Hematopoietic multipotent progenitor cell treated with erythropoietin and hydrocortisone succinate and interleukin-3 and kit ligand, for 15 days (in vitro differentiated cells): ENCODE measurements around the gene ROGDI.

Experiments used
- DNase-seq: peaks from one replicate; pipeline ENCODE4 v3.0.0-alpha.2; 2015; ENCODE audit warnings: low spot score

ROGDI gene

DNA sequence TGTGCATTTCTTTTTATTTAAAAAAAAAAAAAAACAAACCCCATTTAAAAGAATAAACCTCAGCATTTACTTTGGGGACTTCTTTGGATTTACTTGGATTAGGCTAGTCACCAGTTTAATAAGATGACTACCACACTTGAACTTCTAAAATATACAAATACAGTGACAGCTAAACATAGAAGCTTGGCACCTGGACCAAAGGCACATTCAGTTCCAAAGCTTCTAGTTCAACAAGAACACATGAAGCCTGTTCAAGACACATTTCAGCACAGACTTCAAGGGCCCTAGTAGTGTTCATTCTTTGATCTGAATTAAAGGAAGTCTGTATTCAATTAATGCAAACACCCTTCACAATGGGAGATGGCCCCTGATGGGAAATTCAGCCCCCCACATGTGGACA lies 11.6 kb upstream of the ROGDI start:
- no peak for DNase-seq

DNA sequence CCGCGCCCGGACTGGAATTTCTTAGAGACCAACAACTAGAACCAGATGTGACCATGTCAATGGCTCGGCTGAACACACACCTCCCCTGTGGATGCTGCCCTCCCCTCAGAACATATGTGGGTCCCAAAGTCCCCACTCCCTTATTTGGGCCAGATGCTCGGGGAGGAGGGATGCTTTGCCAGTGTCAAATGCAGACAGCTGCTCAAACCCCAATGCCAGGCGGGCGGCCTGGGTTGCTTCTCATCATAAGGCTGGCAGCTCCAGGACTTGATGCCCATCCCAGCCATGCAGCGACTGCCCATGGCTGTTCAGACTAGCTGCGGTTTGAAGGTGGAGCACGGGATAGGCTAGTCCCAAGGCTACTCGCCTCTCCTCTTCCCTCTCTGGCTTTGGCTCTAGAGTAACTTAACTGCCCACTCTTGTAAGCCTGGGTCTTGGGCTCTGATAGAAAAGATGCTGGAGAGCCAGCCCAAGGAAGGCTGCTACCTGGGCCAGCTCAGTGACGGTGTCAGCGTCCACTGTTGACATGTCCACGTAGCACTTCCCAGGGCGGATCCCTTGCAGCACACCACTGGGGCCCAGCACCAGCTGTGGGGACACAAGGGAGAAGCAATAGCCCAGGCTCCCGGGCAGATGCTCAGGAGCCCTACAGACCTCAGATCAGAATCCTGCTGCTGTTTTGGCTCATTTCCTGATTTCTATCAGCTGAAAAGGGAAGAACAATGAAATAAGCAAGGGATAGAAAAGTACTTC lies 11.0 kb upstream of the ROGDI start:
- DNase-seq, result no peak

DNA sequence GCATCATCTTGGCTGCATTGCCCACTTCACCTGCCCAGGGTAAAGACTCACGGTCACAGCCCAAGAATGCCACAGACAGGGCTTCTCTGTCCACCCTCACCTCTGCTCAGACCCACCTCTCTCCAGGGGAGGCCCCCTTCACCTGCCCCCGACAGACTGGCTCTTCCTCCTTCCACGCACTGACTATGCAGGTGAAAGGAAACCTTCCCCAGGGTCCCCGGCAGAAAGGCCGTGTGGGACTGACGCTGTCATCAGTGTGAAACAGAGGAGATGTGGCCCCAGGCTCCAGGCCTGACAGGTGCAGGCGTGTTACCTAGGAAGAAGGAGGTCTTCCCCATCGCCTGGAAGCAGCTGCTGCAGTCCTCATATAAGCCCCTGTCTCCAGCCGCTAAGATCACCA lies 9.3 kb upstream of the ROGDI start:
- DNase-seq, result no peak

DNA sequence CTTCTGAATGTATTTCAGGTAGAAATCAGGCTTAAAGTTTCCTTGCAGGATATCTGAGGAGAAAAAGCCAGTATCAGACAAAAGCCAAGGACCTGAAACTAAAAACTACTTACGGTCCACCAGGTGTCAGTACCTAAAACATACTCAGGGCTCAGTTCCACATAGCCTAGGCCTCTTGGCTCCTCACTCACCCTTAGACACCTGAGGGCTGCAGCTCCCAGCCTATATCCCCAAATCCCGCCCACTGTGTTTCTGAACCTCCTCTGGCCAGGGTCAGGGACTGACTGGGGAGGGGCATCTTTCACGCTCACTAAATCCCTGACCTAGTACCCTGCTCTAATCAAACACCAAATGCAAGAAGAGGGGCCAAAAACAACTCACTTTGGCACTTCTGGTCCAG lies 8.8 kb upstream of the ROGDI start:
- DNase-seq, result no peak

DNA sequence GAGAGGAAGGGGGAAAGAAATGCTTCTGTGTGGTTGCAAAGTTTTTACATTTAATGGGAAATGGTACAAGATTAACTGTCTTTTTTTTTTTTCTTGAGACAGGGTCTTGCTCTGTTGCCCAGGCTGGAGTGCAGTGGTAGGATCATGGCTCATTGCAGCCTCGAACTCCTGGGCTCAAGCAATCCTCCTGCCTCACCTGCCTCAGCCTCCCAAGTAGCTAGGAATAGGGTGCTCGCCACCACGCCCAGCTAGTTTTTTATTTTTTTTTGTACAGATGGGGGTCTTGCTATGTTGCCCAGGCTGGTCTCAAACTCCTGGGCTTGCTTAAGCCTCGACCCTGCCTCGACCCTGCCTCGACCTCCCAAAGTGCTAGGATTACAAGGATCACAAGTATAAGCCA lies 3.8 kb upstream of the ROGDI start:
- DNase-seq, result no peak

DNA sequence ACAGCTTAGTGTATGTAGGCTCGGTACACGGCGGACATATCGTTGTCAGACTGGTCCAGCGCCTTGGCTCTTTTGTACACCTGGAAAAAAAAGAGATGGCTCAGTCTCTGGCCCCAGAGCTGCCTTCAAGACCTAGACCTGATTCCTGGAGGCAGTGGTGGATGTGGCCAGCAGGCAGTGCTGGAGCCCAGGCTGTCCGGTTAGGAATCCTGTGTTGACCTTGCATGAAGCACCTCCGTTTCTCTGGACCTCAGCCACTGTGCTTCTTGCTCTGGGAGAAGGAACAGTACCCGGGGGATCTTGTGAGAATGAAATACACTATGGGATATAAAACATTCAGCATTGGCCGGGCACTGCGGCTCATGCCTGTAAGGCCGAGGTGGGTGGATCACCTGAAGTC lies 2.8 kb upstream of the ROGDI start:
- DNase-seq, result no peak

DNA sequence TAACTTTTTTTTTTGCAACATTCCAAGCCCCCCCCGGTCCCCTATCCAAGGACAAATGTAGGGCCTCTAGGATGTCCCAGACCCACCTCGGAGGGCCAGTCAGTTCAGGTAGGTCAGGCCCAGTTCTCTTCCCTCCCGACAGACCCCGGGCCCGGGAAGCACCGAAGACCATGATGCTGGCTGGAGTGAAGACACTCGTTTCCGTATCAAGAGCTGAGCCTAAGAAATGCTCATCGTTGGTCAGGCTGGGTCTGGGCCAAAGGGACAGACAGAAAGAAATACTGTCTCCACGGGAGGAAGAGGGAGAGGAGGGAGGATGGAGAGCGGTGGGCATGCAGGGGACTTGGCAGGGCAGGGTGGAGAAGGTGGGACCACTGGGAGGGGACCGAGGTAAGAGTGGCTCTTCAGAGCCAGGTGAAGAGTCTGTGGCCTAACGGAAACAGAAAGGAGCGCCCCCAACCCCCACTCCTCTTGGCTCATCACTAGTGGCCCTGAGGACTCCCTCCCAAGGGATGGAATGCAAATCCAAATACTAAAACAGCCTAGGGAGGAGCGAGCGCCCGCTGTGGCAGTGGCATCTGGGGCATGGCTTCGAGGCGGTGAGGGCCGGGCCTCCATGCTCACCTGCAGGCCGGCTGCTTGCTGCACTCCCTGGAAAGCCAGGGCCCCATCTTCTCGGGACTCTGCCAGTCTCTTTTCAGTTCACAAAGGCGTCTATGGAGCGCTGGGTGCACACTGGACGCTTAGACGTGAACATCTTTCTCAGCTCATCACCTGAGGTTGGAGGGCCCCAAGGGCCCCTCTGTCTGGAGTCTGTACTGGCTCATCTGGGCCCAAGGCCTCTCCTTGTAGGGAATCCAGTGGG lies 1.7 kb upstream of the ROGDI start:
- DNase-seq, result no peak

DNA sequence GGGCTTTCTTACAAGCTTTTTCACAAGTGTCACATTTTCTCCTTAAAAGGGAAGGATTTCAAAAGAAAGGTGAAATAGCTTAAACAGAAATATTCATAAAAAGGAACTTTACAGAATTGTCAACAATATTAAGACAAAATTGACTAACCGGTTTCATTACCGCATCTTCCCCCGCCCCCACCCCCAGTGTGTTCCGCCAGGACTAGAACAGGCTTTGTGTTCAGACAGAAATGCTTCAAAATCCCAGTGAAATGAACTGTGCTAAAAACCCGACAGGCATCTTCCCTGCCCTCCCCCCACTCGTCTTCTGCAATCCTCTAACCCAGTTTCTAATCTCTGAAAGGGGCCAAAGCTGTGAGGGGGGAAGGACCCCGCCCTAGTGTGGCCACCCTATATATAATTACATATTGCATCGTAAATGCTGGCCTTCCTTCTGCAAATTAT lies 990 bp upstream of the ROGDI start:
- no peak for DNase-seq

DNA sequence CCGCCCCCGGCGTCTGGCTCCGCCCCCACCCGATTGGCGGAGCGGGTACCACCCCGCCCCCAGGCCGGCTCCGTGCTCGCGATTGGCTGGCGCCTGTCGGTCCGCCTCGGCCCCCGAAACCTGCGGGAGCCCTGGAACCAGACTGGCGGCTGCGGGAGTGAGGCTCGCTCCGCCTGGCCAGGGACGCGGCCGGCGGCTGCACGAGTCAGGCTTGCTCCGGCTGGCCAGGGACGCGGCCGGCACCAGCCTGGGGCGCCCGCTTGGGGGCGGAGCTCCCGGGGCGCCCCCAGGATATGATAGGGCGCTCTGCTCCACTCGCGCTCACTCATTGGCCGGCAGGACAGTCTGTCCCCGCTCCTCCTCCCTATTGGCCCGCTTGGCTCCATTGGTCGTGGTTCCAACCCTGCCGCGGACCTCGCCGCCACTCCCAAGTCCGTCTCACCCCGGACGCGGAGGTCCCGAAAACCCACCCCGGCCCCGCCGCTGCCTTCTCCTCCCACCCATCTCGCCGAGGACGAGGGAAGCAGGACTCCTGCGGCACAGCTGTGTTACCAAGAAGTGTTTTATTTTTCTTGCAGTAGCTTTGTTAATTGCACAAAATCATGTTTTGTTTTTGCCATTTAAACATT lies 340 bp upstream of the ROGDI start:
- DNase-seq, result peak; percentile 92

DNA sequence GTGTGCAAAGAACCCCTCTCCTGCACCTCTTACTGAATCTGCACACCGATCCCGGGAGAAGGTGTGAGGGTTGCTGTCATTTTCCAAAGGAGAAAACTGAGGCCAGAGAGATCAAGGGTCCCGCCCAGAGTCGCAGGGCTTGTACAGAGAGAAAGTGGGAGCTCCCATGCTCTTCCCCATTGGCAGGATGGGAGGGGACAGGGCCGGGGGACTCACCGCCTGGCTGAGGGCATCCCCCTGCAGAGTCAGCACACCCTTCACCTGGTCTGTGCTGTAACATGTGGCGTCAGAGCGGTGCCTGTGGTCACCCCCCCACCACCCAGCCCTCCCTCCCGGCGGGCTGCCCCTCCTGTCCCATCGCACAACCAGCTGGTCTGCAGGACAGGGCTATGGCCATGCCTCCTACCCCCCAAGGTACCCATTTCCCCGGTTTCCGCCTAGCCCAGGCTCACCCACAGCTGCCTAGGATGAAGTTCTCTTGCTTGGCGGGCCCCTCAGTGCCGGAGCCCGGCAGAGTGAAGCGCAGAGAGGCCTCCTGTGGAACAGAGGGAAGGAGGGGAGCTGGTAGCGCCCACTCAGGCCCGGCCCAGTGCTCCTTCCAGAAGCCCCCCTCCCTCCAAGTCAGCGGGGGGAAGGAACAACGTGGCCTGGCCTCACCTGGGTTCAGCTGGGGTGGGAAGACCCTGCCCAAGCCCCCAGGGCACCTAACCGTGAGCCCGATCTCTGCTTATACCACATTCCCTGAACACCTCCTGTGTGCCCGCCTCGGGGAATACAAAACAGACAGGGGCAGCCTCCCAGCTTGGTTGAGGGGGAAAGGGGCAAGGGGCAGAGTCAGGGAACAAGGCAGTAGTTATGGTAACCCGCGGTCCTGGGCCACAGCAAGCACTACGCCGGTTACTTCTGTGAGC lies 1.1 kb downstream of the ROGDI start:
- DNase-seq, result no peak

DNA sequence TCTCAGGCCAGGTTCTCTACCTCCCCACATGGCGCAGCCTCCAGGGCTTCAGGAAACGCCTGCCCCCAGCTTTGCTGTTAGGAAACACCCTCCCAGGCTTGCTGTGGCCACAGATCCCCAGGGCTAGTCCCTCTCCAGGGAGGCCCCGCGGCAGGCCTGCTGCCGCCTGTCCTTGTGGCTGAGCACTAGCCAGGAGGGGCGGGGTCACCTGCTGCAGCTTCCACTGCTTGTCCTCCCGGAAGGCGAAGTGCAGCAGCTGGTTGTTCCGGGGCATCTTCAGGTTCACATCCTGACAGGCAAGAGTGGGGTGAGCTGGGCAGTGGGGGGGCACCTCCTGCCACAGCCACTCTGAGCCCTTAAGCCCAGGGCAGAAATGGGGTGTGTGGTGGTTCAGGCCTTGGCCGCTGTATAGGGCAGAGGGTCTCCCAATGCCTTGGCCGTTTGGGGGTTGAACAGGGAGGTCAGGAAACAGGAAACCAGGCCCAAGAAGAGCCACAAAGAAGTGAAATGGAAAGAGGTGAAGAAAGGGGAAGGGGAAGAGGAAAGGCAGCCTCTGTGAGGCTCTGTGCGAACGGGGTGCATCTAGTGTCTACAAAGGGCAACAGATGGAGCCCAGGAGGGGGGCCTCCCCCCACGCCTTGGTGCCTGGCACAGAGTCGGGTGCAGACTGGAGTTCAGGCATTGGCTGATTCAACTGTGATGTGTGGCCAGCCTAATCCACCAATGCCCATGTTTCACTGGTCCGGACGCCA lies 2.0 kb downstream of the ROGDI start:
- DNase-seq, result no peak

DNA sequence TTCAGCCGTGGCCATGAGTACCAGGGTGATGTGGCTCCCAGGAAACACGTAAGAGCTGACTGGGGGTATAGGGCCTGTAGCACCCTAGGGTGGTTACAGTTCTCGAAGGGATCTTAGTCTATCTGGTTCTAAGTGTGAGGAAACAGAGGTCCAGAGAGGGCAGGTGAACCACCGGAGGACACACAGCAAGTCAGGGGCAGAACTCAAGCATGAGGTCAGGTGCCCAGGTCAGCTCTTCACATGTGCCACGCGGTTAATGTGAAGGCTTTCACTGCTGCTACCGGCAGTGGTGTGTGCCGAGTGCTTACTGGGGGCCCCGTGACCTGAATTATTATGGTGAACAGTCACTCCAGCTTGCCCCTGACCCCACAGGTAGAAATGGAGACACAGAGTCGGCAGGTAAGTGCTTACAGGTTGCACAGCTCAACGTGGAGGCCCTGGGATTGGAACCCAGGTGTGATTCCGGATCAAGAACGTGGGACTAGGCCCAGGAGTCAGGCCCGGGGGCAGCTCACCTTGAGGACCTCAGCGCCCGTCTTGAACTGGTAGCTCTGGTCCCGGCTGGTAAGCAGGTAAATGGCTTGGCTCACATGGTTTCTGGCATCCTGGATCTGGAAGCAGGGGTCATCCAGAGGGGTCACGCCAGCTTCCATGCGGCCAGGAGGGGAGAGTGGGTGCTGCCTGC lies 3.1 kb downstream of the ROGDI start:
- no peak for DNase-seq

DNA sequence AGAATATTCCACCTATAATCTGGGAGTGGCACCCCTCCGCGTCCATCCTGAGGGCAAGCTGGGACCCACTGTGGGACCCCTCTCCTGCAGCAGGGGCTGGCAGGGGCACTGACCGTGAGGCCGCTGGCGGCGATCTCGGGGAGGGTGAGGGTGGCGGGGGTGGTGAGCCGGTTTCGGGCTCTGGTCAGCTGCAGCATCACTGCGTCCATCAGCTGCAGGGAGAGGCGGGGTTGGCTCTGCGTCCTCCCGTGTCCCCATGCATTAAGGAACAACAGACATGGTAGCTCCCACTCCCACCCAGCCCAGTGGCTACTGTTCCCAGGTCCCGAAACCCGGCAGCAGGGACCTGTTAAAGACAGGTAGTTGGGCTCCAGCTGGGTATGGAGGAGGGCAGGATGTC lies 4.0 kb downstream of the ROGDI start:
- DNase-seq, result no peak

DNA sequence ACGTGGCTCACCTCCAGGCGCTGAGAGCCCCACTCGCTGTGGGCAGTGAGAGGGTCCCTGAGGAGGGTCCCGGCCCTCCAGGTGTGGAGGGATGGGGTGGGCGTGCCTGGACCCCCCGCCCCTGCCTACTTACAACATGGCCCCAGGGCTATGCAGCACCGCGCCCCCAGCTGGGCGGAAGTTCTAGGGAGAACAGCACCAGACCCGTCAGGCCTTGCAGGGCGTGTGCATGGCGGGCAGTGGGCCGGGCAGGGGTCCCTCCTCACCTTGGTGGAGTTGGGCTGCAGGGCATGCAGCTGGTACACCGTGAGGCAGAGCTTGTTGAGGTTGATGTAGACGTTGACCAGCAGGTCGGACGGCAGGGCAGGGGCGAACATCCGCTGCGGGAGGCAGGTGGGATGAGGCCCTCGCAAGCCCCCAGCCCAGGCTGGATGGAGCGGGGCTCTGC lies 4.6 kb downstream of the ROGDI start:
- no peak for DNase-seq

DNA sequence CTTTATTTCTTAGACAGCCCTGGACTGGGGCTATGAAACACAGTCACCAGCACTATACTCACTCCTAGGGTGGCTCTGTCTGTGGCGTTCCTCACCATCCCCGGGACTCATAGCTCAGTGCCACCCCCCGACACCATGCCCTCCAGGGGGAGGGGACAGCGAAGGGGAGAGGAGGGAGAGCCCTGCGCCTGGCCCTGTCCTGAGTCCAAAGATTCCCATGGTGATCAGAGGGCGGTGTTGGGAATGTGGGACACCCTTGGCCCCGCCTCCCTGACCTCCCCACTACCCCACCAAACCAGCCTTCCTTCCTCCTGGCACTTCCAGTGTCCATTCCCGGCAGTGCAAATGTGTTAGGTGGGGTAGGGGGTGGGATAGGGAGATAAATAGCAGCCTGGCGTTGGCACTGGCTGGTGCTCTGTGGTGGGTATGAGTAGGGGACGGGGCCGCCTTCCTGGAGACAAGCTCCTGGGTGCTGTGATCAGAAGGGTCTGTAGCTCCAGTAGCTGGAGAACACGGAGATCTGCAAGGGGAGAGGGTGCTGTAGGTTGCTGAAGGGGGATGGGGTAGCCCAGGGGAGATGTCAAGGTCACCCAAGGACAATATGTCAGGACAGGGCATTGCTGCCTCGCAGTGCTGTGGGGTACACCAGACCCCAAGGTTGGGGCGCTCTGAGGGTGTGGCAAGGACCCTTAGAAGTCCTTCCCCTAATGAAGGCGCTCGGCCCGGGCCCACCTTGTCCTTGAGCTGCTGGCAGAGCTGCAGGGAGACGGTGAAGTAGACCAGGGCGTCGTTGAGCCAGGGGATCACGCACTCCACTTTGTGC lies 5.2 kb downstream of the ROGDI start:
- DNase-seq, result no peak

DNA sequence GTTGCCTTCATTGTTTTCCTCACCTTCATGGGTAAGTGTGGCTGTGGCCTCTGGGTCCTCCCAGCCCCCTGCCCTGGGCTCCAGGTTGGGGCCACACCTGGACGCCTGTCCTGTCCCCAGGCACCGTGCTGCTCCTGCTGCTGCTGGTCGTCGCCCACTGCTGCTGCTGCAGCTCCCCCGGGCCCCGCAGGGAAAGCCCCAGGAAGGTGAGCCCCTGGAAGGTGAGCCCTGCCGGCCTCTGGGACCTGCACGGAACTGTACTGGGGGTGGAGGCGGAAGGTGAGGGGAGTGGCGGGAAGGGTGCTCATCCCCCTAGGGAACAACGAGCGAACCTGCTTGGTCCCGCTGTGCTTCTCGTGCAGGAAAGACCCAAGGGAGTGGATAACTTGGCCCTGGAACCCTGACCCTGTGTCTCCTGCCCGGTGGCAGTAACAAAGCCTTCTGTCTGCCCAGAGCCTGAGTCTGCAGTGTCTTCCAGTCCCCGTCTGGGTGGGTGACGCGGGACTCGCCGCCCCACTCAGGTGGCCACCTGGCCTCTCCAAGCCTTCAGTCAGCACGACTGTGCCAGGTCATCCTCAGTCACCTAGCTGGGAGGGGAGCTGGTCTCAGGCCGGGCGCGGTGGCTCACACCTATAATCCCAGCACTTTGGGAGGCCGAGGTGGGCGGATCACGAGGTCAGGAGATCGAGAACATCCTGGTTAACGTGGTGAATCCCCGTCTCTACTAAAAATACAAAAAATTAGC lies 6.4 kb downstream of the ROGDI start:
- no peak for DNase-seq

DNA sequence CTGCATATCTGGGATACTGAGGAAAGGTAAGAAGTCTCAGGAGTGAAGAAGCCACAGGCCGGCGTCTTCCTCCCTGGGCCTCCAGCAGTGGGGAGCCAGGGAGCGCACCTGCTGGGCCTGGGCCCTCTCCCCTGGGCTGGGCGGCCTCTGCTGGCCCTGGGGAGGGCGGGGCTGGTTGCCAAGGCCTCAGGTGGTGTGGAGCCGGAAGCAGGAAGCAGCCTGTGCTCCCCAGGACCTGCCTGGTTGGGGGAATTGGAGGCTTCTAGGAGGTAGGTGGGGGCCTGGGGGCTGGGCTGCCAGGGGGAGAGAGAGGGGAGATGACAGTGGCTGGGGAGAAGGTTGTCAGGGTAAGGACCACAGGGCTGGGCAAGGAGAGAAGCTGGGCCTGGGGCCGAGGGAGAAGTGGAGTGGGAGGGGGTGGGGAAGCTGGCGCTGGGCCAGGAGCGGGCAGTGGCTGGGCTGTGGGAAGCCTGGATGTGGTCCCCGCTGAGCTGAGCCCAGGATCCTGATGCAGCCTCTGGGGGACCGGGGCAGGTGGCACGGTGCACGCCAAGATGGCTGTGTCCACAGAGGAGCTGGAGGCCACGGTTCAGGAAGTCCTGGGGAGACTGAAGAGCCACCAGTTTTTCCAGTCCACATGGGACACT lies 7.1 kb downstream of the ROGDI start, which contains the start of gene SMIM22:
SMIM22 (plus strand) TSS at position 189 of the 647 bp plus-strand sequence; CDS start at position 555, 366 bp downstream.
- no peak for DNase-seq

DNA sequence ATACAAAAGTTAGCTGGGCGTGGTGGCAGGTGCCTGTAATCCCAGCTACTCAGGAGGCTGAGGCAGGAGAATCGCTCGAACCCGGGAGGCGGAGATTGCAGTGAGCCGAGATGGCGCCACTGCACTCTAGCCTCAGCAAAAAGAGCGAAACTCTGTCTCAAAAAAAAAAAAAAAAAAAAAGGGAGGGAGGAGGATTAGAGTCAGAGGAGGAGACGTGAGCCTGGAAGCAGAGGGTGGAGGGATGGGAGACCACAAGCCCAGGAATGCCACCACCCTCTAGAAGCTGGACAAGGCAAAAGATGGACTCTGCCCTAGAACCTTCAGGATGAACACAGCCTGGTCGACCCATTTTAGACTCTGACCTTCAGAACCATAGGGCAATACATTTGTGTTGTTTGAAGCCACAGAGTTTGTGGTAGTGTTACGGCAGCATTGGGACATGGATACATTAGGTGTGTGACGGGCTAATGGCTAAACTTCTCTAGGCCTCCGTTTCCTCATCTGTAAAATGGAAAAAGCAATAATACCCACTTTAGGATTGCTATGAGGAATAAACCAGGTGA lies 9.4 kb downstream of the ROGDI start:
- no peak for DNase-seq
